GM12878 (cell line): ENCODE measurements around the gene SUFU.

Source experiments
- CBX5 ChIP-seq: sonication (generic); IDR thresholded peaks from 2 replicates; pipeline ENCODE4 v1.6.1; 2016; ENCODE audit warnings: low read depth, moderate library complexity, mild to moderate bottlenecking, inconsistent platforms
- CEBPB ChIP-seq, 2 experiments: fragments of 150-350 bp in 1 of 2; IDR thresholded peaks; 2 replicates each; pipeline ENCODE4 v1.6.1; 2012 to 2014; ENCODE audit warnings: low read depth in 2 of 2, low read length in 2 of 2, borderline replicate concordance in 1 of 2, inconsistent platforms in 1 of 2
- FOS ChIP-seq: IDR thresholded peaks from 3 replicates; pipeline ENCODE4 v1.6.1; 2011; ENCODE audit warnings: borderline replicate concordance; ENCODE audit not compliant: insufficient read length; ENCODE audit errors: extremely low read depth
- GATAD2B ChIP-seq: fragments of 450-650 bp; conservative IDR thresholded peaks from 2 replicates; pipeline ENCODE4 v1.6.1; 2017; ENCODE audit warnings: low read depth, mild to moderate bottlenecking, moderate library complexity
- MEF2B ChIP-seq: fragments of 450-650 bp; IDR thresholded peaks from 2 replicates; pipeline ENCODE4 v1.6.1; 2018; ENCODE audit warnings: mild to moderate bottlenecking, moderate library complexity; ENCODE audit not compliant: partially characterized antibody, poor library complexity, severe bottlenecking
- NR2C2 ChIP-seq: IDR thresholded peaks from 2 replicates; pipeline ENCODE4 v1.6.1; 2011; ENCODE audit warnings: borderline replicate concordance, low read depth; ENCODE audit not compliant: control insufficient read depth, insufficient read length
- POLR2A ChIP-seq: IDR thresholded peaks from 2 replicates; pipeline ENCODE4 v1.6.1; 2011; ENCODE audit warnings: low read depth, mild to moderate bottlenecking, low read length
- POU2F2 ChIP-seq: IDR thresholded peaks from 3 replicates; pipeline ENCODE4 v1.6.1; 2011; ENCODE audit warnings: low read depth, mild to moderate bottlenecking, low read length, borderline replicate concordance
- RAD21 ChIP-seq: IDR thresholded peaks from 2 replicates; pipeline ENCODE4 v1.6.1; 2011; ENCODE audit warnings: mild to moderate bottlenecking, low read depth, low read length, moderate library complexity; ENCODE audit not compliant: insufficient read depth
- SPI1 ChIP-seq: IDR thresholded peaks from 2 replicates; pipeline ENCODE4 v1.6.1; 2011; ENCODE audit warnings: low read depth, mild to moderate bottlenecking, low read length, moderate library complexity, borderline replicate concordance; ENCODE audit not compliant: insufficient read depth
- TF ChIP-seq, protein P1 (sequence below): IDR thresholded peaks from 2 replicates; pipeline ENCODE4 v1.6.1; 2011; ENCODE audit warnings: borderline replicate concordance, low read depth, mild to moderate bottlenecking, moderate library complexity, low read length; ENCODE audit not compliant: insufficient read depth, poor library complexity, severe bottlenecking

GRCh38 chr10:102599565-102600327, 96.0 kb downstream of the SUFU start:
- TF ChIP-seq POU2F2 = no peak
- no peak for TF ChIP-seq POLR2A
- no peak for TF ChIP-seq SPI1
- no peak for TF ChIP-seq GATAD2B
- no peak for TF ChIP-seq NR2C2
- TF ChIP-seq RAD21 = no peak
- no peak for TF ChIP-seq FOS
- TF ChIP-seq, protein P1, sequence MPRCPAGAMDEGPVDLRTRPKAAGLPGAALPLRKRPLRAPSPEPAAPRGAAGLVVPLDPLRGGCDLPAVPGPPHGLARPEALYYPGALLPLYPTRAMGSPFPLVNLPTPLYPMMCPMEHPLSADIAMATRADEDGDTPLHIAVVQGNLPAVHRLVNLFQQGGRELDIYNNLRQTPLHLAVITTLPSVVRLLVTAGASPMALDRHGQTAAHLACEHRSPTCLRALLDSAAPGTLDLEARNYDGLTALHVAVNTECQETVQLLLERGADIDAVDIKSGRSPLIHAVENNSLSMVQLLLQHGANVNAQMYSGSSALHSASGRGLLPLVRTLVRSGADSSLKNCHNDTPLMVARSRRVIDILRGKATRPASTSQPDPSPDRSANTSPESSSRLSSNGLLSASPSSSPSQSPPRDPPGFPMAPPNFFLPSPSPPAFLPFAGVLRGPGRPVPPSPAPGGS = no peak
- no peak for TF ChIP-seq CBX5
- TF ChIP-seq CEBPB (IDR thresholded peaks at IDR 0.05; ENCODE audit: borderline replicate concordance in 1 of 2, low read depth in 2 of 2, low read length in 2 of 2) = no peak
- TF ChIP-seq MEF2B = no peak
